ENCODE data around the gene ROBO1. TPM values are rescaled to one million over a fixed set of nuclear protein-coding genes. Genes with fewer than 3 reads are reported as not detected.

The ROBO1 gene
- total RNA-seq, 1 experiment from 2014 or later = 32.2 TPM

GRCh38 chr3:78820542-78820941 is 947.3 kb downstream of the ROBO1 start:
- Mint-ChIP-seq H3K4me3 (ENCODE audit: unreplicated experiment) (no peak overlapping the region), H3K9me3 (ENCODE audit: unreplicated experiment) (no peaks in the 10 kb centered on the region), H3K36me3 (ENCODE audit: insufficient read depth, unreplicated experiment) (no peaks in the 10 kb centered on the region), H3K4me1 (ENCODE audit: insufficient read depth, unreplicated experiment) (peaks cover 29% of the 10 kb centered on the region), H3K27ac (ENCODE audit: low read depth, unreplicated experiment) (no peak overlapping the region), H3K27me3 (ENCODE audit: insufficient read depth, unreplicated experiment) (no peaks in the 10 kb centered on the region)
- ChIA-PET POLR2A (interaction anchor here (0.7 to 1.3 kb wide), 2 partner anchors 92 to 157 kb away, joined by 3 to 4 read pairs; no protein-coding TSS in a partner anchor), CTCF (interaction anchor here (0.6 kb wide), 1 partner anchor 202 kb away, joined by 3 read pairs; no protein-coding TSS in a partner anchor)
- TF ChIP-seq CTCF (IDR thresholded peaks at IDR 0.05; ENCODE audit: unreplicated experiment) = no peak
- DNase-seq (ENCODE audit: unreplicated experiment) = no peak
- intact Hi-C loops (cut with micrococcal nuclease) = no loop called here
- BruUV-seq (replicated peaks) = no TSS peak

GRCh38 chr3:78818161-78818985 is 949.4 kb downstream of the ROBO1 start:
- CTCF ChIA-PET = no interaction called here
- H3K27ac Mint-ChIP-seq (ENCODE audit: low read depth, unreplicated experiment) = no peak overlapping the region
- no peaks in the 10 kb centered on the region for H3K9me3 Mint-ChIP-seq (ENCODE audit: unreplicated experiment)
- no peaks in the 10 kb centered on the region for H3K36me3 Mint-ChIP-seq (ENCODE audit: insufficient read depth, unreplicated experiment)
- BruUV-seq (replicated peaks) = no TSS peak
- intact Hi-C loops (cut with micrococcal nuclease) = no loop called here
- H3K4me3 Mint-ChIP-seq (ENCODE audit: unreplicated experiment) = no peak overlapping the region
- no peak for DNase-seq (ENCODE audit: unreplicated experiment)
- peaks cover 7% of the 10 kb centered on the region for H3K4me1 Mint-ChIP-seq (ENCODE audit: insufficient read depth, unreplicated experiment)
- no peaks in the 10 kb centered on the region for H3K27me3 Mint-ChIP-seq (ENCODE audit: insufficient read depth, unreplicated experiment)
- no peak for TF ChIP-seq CTCF (IDR thresholded peaks at IDR 0.05; ENCODE audit: unreplicated experiment)
- POLR2A ChIA-PET = no interaction called here

GRCh38 chr3:78814893-78815562 is 952.8 kb downstream of the ROBO1 start:
- no peak overlapping the region for H3K27ac Mint-ChIP-seq (ENCODE audit: low read depth, unreplicated experiment)
- ChIA-PET CTCF (interaction anchor here (0.6 kb wide), 1 partner anchor 183 kb away, joined by 3 read pairs; no protein-coding TSS in a partner anchor), POLR2A (no interaction called here)
- DNase-seq (ENCODE audit: unreplicated experiment) = no peak
- no peak overlapping the region for H3K4me3 Mint-ChIP-seq (ENCODE audit: unreplicated experiment)
- intact Hi-C loops (cut with micrococcal nuclease) = no loop called here
- TF ChIP-seq CTCF (IDR thresholded peaks at IDR 0.05; ENCODE audit: unreplicated experiment) = no peak
- no TSS peak for BruUV-seq (replicated peaks)
- H3K9me3 Mint-ChIP-seq (ENCODE audit: unreplicated experiment) = no peaks in the 10 kb centered on the region
- H3K4me1 Mint-ChIP-seq (ENCODE audit: insufficient read depth, unreplicated experiment) = peaks cover 6% of the 10 kb centered on the region
- H3K27me3 Mint-ChIP-seq (ENCODE audit: insufficient read depth, unreplicated experiment) = no peaks in the 10 kb centered on the region
- H3K36me3 Mint-ChIP-seq (ENCODE audit: insufficient read depth, unreplicated experiment) = no peaks in the 10 kb centered on the region

- no peak for TF ChIP-seq CTCF (IDR thresholded peaks at IDR 0.05; ENCODE audit: unreplicated experiment)
- Mint-ChIP-seq H3K9me3 (ENCODE audit: unreplicated experiment) (no peaks in the 10 kb centered on the region), H3K27me3 (ENCODE audit: insufficient read depth, unreplicated experiment) (no peaks in the 10 kb centered on the region), H3K4me1 (ENCODE audit: insufficient read depth, unreplicated experiment) (peaks cover 6% of the 10 kb centered on the region), H3K36me3 (ENCODE audit: insufficient read depth, unreplicated experiment) (no peaks in the 10 kb centered on the region), H3K4me3 (ENCODE audit: unreplicated experiment) (no peak overlapping the region), H3K27ac (ENCODE audit: low read depth, unreplicated experiment) (no peak overlapping the region)
- DNase-seq (ENCODE audit: unreplicated experiment) = no peak
- intact Hi-C loops (cut with micrococcal nuclease) = no loop called here
- CTCF ChIA-PET = no interaction called here
- BruUV-seq (replicated peaks) = no TSS peak
- POLR2A ChIA-PET = interaction anchor here (1.6 kb wide), 1 partner anchor 11 kb away, joined by 5 read pairs; no protein-coding TSS in a partner anchor
These were observed 955.6 kb downstream of the ROBO1 start for GRCh38 chr3:78812166-78812565.

All from MCF 10A (cell line).